Colonic mucosa (tissue), 4 donors: ENCODE results near the gene SLC45A1. TPM values are rescaled to one million over a fixed set of nuclear protein-coding genes. Genes with fewer than 3 reads are reported as not detected.

ENCODE experiments used
- DNase-seq: peaks from one replicate; pipeline ENCODE4 v3.0.0-alpha.2; 2020
- H3K27ac ChIP-seq: fragments of 200-600 bp; one replicate; pipeline ENCODE4 v1.8.0; 2021
- H3K27me3 ChIP-seq: fragments of 200-600 bp; one replicate; pipeline ENCODE4 v1.8.0; 2021
- H3K36me3 ChIP-seq: fragments of 200-600 bp; one replicate; pipeline ENCODE4 v1.8.0; 2021
- H3K4me1 ChIP-seq: fragments of 200-600 bp; one replicate; pipeline ENCODE4 v1.8.0; 2021; ENCODE audit warnings: mild to moderate bottlenecking
- H3K4me3 ChIP-seq: fragments of 200-600 bp; one replicate; pipeline ENCODE4 v1.8.0; 2021
- H3K9ac ChIP-seq, 2 donors: one replicate each; pipeline ENCODE4 v1.7.0; 2013; ENCODE audit warnings: control low read depth in 2 of 2, low read depth in 2 of 2, low read length in 2 of 2
- H3K9me3 ChIP-seq: fragments of 200-600 bp; one replicate; pipeline ENCODE4 v1.8.0; 2021
- CTCF ChIP-seq: fragments of 200-600 bp; IDR thresholded peaks from one replicate; pipeline ENCODE4 v1.8.0; 2022; ENCODE audit warnings: antibody characterized with exemption, mild to moderate bottlenecking
- intact Hi-C: fragments of 100-400 bp; cut with DNase I; formaldehyde crosslinking; loops from one replicate; pipeline ENCODE4 v1.14.1; 2022
- total RNA-seq, 2 donors: library from RNA; stranded (reverse); fragmentation: NEBNext Ultra II Directional in 1 of 2; extraction: Animal tissue kit (Norgen Biotek cat#: 25700) in 1 of 2; gene quantifications; one replicate each; pipeline ENCODE4 v1.2.1, GENCODE V29; 2021
- donor health status: healthy.
- donor health status: DM: no; HTN: no; CAD: no.
- donor health status: DM: no; HTN: no; CAD: no.

SLC45A1 gene
- total RNA-seq, 2 donors from 2014 or later: 0.27 to 0.42 TPM

- intact Hi-C loops: no loop called here
- H3K27me3 ChIP-seq: no peaks in the 10 kb centered on the region
- no peak overlapping the region for H3K9ac ChIP-seq
- no peak for DNase-seq
- no peak overlapping the region for H3K27ac ChIP-seq
- peaks cover 17% of the 10 kb centered on the region for H3K36me3 ChIP-seq
- TF ChIP-seq CTCF: no peak
- H3K9me3 ChIP-seq: no peaks in the 10 kb centered on the region
- no peak overlapping the region for H3K4me3 ChIP-seq
- H3K4me1 ChIP-seq: no peaks in the 10 kb centered on the region
Measured at GRCh38 chr1:8352471-8352845, 34.5 kb downstream of the SLC45A1 start.

- H3K4me3 ChIP-seq: no peak overlapping the region
- intact Hi-C loops: no loop called here
- no peaks in the 10 kb centered on the region for H3K4me1 ChIP-seq
- no peak for TF ChIP-seq CTCF
- DNase-seq: no peak
- H3K27me3 ChIP-seq: no peaks in the 10 kb centered on the region
- H3K9ac ChIP-seq: no peak overlapping the region
- no peak overlapping the region for H3K27ac ChIP-seq
- H3K36me3 ChIP-seq: peaks cover 24% of the 10 kb centered on the region
- H3K9me3 ChIP-seq: no peaks in the 10 kb centered on the region
Measured at GRCh38 chr1:8352886-8353785, 35.2 kb downstream of the SLC45A1 start.

- TF ChIP-seq CTCF: no peak
- no peak for DNase-seq
- no peak overlapping the region for H3K27ac ChIP-seq
- H3K36me3 ChIP-seq: peaks cover 29% of the 10 kb centered on the region
- no peaks in the 10 kb centered on the region for H3K27me3 ChIP-seq
- no peak overlapping the region for H3K9ac ChIP-seq
- no peak overlapping the region for H3K4me3 ChIP-seq
- H3K4me1 ChIP-seq: no peaks in the 10 kb centered on the region
- no peaks in the 10 kb centered on the region for H3K9me3 ChIP-seq
- intact Hi-C loops: no loop called here
Measured at GRCh38 chr1:8354038-8354437, 36.1 kb downstream of the SLC45A1 start.

- Histone ChIP-seq H3K4me1 (no peaks in the 10 kb centered on the region), H3K27ac (no peak overlapping the region), H3K27me3 (no peaks in the 10 kb centered on the region), H3K9ac (no peak overlapping the region), H3K36me3 (peaks cover 31% of the 10 kb centered on the region), H3K9me3 (no peaks in the 10 kb centered on the region), H3K4me3 (no peak overlapping the region)
- DNase-seq: no peak
- TF ChIP-seq CTCF: no peak
- intact Hi-C loops: no loop called here
Measured at GRCh38 chr1:8355439-8356255, 37.7 kb downstream of the SLC45A1 start.

GRCh38 chr1:8356256-8357209, 38.6 kb downstream of the SLC45A1 start:
- intact Hi-C loops: no loop called here

More at GRCh38 chr1:8356256-8357209, 38.6 kb downstream of the SLC45A1 start:
- no peak overlapping the region for H3K4me3 ChIP-seq
- H3K9me3 ChIP-seq: no peaks in the 10 kb centered on the region
- no peak overlapping the region for H3K27ac ChIP-seq
- H3K27me3 ChIP-seq: no peaks in the 10 kb centered on the region
- DNase-seq: no peak
- TF ChIP-seq CTCF: no peak
- H3K9ac ChIP-seq: no peak overlapping the region
- peaks cover 40% of the 10 kb centered on the region for H3K36me3 ChIP-seq
- no peaks in the 10 kb centered on the region for H3K4me1 ChIP-seq
